Endothelial cell of umbilical vein (primary cell): Measurements from ENCODE around the gene SMC3. TPM values are rescaled to one million over a fixed set of nuclear protein-coding genes. Genes with fewer than 3 reads are reported as not detected.

Source experiments
- BruUV-seq: library from RNA; stranded (reverse); fragments of 400-500 nt; replicated peaks from 2 replicates; lab custom pipeline; 2021; lab: Mats Ljungman, UMichigan
- CTCF ChIA-PET: fragments of 300-600, 350-600 bp; sonication (Branson Sonifier 250); formaldehyde crosslinking; loops from one replicate; lab custom pipeline; 2021; ENCODE audit warnings: antibody characterized with exemption, inconsistent platforms; lab: Charles Lee
- POLR2A ChIA-PET: fragments of 300-600, 350-600 bp; sonication (Branson Sonifier 250); formaldehyde crosslinking; loops from one replicate; lab custom pipeline; 2021; ENCODE audit warnings: antibody characterized with exemption, inconsistent platforms; lab: Charles Lee
- DNase-seq: peaks from one replicate; pipeline ENCODE4 v3.0.0-alpha.2; 2011; ENCODE audit warnings: low read depth, low spot score
- FAIRE-seq: peaks from 2 replicates; lab custom pipeline; 2011; peaks lifted over from hg19 to GRCh38; lab: Jason Lieb, UNC
- H2AFZ ChIP-seq: 2 replicates; pipeline ENCODE4 v1.6.0; 2012; ENCODE audit warnings: low read depth, low read length, control low read depth, inconsistent platforms
- H3K27ac ChIP-seq: 2 replicates; pipeline ENCODE4 v1.5.1; 2011; ENCODE audit warnings: low read depth, mild to moderate bottlenecking, control low read depth, low read length, moderate library complexity; ENCODE audit not compliant: insufficient read depth
- H3K27me3 ChIP-seq, 2 experiments: 2 replicates each; pipeline versions ENCODE4 v1.6.0 to v1.6.1; 2011; ENCODE audit warnings: low read length in 2 of 2, mixed read lengths in 1 of 2; ENCODE audit not compliant: control insufficient read depth in 2 of 2, insufficient read depth in 2 of 2
- H3K36me3 ChIP-seq, 2 experiments: 2 replicates in 1 of 2; 3 replicates in 1 of 2; pipeline ENCODE4 v1.5.1; 2011; ENCODE audit warnings: low read length in 2 of 2, mild to moderate bottlenecking in 1 of 2, moderate library complexity in 1 of 2; ENCODE audit not compliant: control insufficient read depth in 2 of 2, insufficient read depth in 2 of 2; ENCODE audit errors: extremely low read depth in 1 of 2
- H3K4me1 ChIP-seq: 3 replicates; pipeline ENCODE4 v1.5.1; 2011; ENCODE audit warnings: mild to moderate bottlenecking, low read length; ENCODE audit not compliant: control insufficient read depth, insufficient read depth; ENCODE audit errors: extremely low read depth
- H3K4me2 ChIP-seq: 2 replicates; pipeline ENCODE4 v1.6.1; 2011; ENCODE audit warnings: low read length, control low read depth, mixed read lengths; ENCODE audit not compliant: insufficient read depth
- H3K4me3 ChIP-seq, 3 experiments: fragments of 200-600 bp in 1 of 3; sonication (generic), shearing (Covaris generic) in 1 of 3; replicated peaks in 1 of 3; 2 replicates each; pipeline ENCODE4 v1.5.1; 2011 to 2016; ENCODE audit warnings: control low read depth in 3 of 3, low read length in 3 of 3, mild to moderate bottlenecking in 2 of 3, inconsistent platforms in 1 of 3, low read depth in 1 of 3, moderate library complexity in 1 of 3; ENCODE audit not compliant: insufficient read depth in 1 of 3
- H3K79me2 ChIP-seq: 2 replicates; pipeline ENCODE4 v1.6.0; 2012; ENCODE audit warnings: low read length, inconsistent platforms; ENCODE audit not compliant: control insufficient read depth, insufficient read depth
- H3K9ac ChIP-seq: replicated peaks from 2 replicates; pipeline ENCODE3; 2011; ENCODE audit warnings: low read length, control low read depth; ENCODE audit not compliant: insufficient read depth; ENCODE audit errors: extremely low read depth
- H3K9me1 ChIP-seq: replicated peaks from 3 replicates; pipeline ENCODE4 v1.6.0; 2011; ENCODE audit warnings: mild to moderate bottlenecking, low read length; ENCODE audit not compliant: control insufficient read depth, insufficient read depth; ENCODE audit errors: extremely low read depth
- H3K9me3 ChIP-seq: replicated peaks from 2 replicates; pipeline ENCODE4 v1.5.1; 2012; ENCODE audit warnings: low read length, inconsistent platforms; ENCODE audit not compliant: control insufficient read depth, insufficient read depth
- H4K20me1 ChIP-seq: replicated peaks from 2 replicates; pipeline ENCODE3; 2011; ENCODE audit warnings: mild to moderate bottlenecking, low read length; ENCODE audit not compliant: control insufficient read depth, insufficient read depth; ENCODE audit errors: extremely low read depth
- CTCF ChIP-seq, 2 donors: IDR thresholded peaks; 1 replicate in 1 of 2; 2 replicates in 1 of 2; pipeline ENCODE4 v1.5.1; 2011; ENCODE audit warnings: low read length in 2 of 2, mild to moderate bottlenecking in 2 of 2, moderate library complexity in 2 of 2, control low read depth in 1 of 2, inconsistent platforms in 1 of 2, low read depth in 1 of 2; ENCODE audit not compliant: insufficient read depth in 1 of 2; ENCODE audit errors: extremely low read depth in 1 of 2
- EZH2 ChIP-seq: IDR thresholded peaks from 2 replicates; pipeline ENCODE4 v1.6.1; 2012; ENCODE audit warnings: borderline replicate concordance, low read depth, mild to moderate bottlenecking, moderate library complexity, low read length, inconsistent platforms; ENCODE audit not compliant: severe bottlenecking
- FOS ChIP-seq: IDR thresholded peaks from 2 replicates; pipeline ENCODE4 v1.6.1; 2011; ENCODE audit warnings: mild to moderate bottlenecking, low read length, moderate library complexity, borderline replicate concordance; ENCODE audit not compliant: insufficient read depth
- GATA2 ChIP-seq: IDR thresholded peaks from 2 replicates; pipeline ENCODE4 v1.7.0; 2011; ENCODE audit warnings: low read depth, mild to moderate bottlenecking, moderate library complexity, mixed read lengths, low read length; ENCODE audit not compliant: insufficient read length, insufficient read depth
- JUN ChIP-seq: IDR thresholded peaks from 2 replicates; pipeline ENCODE4 v1.6.1; 2011; ENCODE audit warnings: borderline replicate concordance, low read depth; ENCODE audit not compliant: insufficient read length, insufficient read depth
- MAX ChIP-seq: IDR thresholded peaks from 2 replicates; pipeline ENCODE4 v1.6.1; 2011; ENCODE audit not compliant: insufficient read depth, insufficient read length
- MYC ChIP-seq: IDR thresholded peaks from one replicate; pipeline ENCODE4 v1.6.1; 2011; ENCODE audit warnings: mild to moderate bottlenecking, low read depth, low read length
- POLR2A ChIP-seq: IDR thresholded peaks from 2 replicates; pipeline ENCODE4 v1.6.1; 2012; ENCODE audit warnings: low read depth, mild to moderate bottlenecking, control low read depth, low read length
- POLR2AphosphoS5 ChIP-seq: IDR thresholded peaks from 2 replicates; pipeline ENCODE4 v1.6.1; 2012; ENCODE audit warnings: low read depth, mild to moderate bottlenecking, control low read depth, low read length, moderate library complexity; ENCODE audit not compliant: insufficient read depth
- dilution Hi-C: fragments of 300-500 bp; cut with MboI; formaldehyde crosslinking; loops from one replicate; pipeline ENCODE4 v1.15.0; 2019; ENCODE audit warnings: low sequenced_read_pairs; ENCODE audit not compliant: extremely low pct_ligation_motif_present
- intact Hi-C: fragments of 100-400 bp; cut with micrococcal nuclease; formaldehyde crosslinking; loops from one replicate; pipeline ENCODE4 v1.10.0; 2022
- polyA plus RNA-seq, 4 experiments: library from polyadenylated mRNA; depleted of rRNA in 3 of 4; stranded (reverse) in 3 of 4; unstranded in 1 of 4; fragments of >200 nt; gene quantifications; 2 replicates each; pipeline versions ENCODE4 v1.2.1 to v1.2.3, GENCODE V29; 2011 to 2012; ENCODE audit warnings: missing spikeins in 1 of 4
- total RNA-seq: library from RNA; stranded (reverse); gene quantifications from 2 replicates; pipeline ENCODE4 v1.2.3, GENCODE V29; 2021

Gene SMC3
- total and polyA plus RNA-seq, 2 donors (not counting 3 experiments of a cell fraction or from before 2014, with no cell fraction given), result 5.5 to 44.2 TPM

GRCh38 chr10:110563132-110563531 is 4.4 kb upstream of the SMC3 start:
- intact Hi-C loops, result no loop called here
- Histone ChIP-seq H3K27me3 (peaks cover 0 to 2% of the 10 kb centered on the region in 2 experiments), H2AFZ (no peak overlapping the region), H3K9me3 (no peaks in the 10 kb centered on the region), H3K27ac (no peak overlapping the region), H3K79me2 (peaks cover 6% of the 10 kb centered on the region), H3K4me2 (no peak overlapping the region), H3K4me1 (peaks cover 3% of the 10 kb centered on the region), H3K9ac (no peak overlapping the region), H3K4me3 (no peak overlapping the region), H3K9me1 (no peaks in the 10 kb centered on the region), H3K36me3 (no peaks in the 10 kb centered on the region), H4K20me1 (no peaks in the 10 kb centered on the region)
- no TSS peak for BruUV-seq
- TF ChIP-seq JUN (no peak), POLR2A (no peak), MAX (no peak), CTCF (IDR thresholded peaks at IDR 0.05; ENCODE audit: extremely low read depth in 1 of 2, insufficient read depth in 1 of 2, low read depth in 1 of 2, low read length in 2 of 2) (no peak), FOS (no peak), MYC (no peak), EZH2 (no peak), GATA2 (no peak), POLR2AphosphoS5 (no peak)
- dilution Hi-C loops, result loop anchor here (10.0 kb wide), 1 partner anchor 208 kb away; no protein-coding TSS in a partner anchor
- POLR2A ChIA-PET, result no interaction called here
- CTCF ChIA-PET, result interaction anchor here (0.7 to 0.9 kb wide), 2 partner anchors 16 to 253 kb away, joined by 3 read pairs; no protein-coding TSS in a partner anchor
- DNase-seq (no peak), FAIRE-seq (no peak)
